22Rv1 (cell line): ENCODE results near the gene EOMES.
"Not testable (repeated sequence)": the region's sequence is repeated elsewhere in the genome, so short reads cannot be mapped to it uniquely, and the experiment has no call there.

Experiments
- H3K27ac ChIP-seq: fragments of 450-650 bp; 2 replicates; pipeline ENCODE4 v1.5.1; 2017
- ZFX ChIP-seq: fragments of 450-650 bp; IDR thresholded peaks from 2 replicates; pipeline ENCODE4 v1.6.1; 2017; ENCODE audit warnings: antibody characterized with exemption, borderline replicate concordance
- TF ChIP-seq, protein P1 (sequence below): fragments of 450-650 bp; IDR thresholded peaks from 2 replicates; pipeline ENCODE4 v1.5.1; 2017; ENCODE audit warnings: mild to moderate bottlenecking

The EOMES gene

DNA sequence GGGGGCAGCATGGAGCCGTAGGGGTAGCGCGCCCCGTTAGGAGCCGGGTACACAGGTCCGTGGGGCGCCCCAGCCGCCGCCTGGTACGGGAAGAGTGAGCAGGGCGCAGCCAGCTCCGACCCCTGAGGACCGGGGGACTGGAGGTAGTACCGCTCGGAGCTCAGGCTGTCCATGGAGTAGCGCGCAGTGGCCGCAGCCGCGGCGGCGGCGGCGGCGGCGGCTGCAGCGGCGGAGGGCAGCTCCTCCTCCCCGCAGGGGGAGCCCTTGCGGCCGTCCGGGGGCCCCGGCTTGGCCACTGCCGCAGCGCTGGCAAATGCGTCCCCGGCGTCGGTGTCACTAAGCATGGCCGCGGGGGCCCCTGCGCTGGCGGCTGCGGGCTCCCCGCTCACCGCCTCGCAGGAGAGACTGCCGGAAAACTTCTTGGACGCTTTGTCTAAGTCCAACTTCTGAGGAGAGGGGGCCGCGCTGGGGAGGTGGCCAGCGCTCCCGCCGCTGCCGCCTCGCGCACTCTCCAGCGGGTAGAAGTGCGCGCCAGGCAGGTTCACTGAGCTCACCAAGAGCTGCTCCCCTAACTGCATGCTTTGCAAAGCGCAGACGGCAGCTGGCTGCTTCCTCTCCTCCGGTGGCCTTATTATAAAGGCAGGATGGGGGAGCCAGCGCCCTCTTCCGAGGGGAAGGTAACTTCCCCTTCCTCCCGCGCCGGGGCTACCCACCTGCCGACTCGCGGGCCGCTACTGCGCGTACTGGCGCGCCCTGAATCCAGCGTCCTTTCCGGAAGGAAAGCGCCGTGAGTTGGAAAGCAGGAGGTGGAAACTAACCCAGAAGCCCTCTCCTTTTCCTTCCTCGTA lies at the start of gene EOMES:
TSS of gene EOMES (minus strand) at position 607 of the 848 bp plus-strand sequence. CDS start at position 578, 29 bp downstream.
- no peak for TF ChIP-seq ZFX
- TF ChIP-seq, protein P1, sequence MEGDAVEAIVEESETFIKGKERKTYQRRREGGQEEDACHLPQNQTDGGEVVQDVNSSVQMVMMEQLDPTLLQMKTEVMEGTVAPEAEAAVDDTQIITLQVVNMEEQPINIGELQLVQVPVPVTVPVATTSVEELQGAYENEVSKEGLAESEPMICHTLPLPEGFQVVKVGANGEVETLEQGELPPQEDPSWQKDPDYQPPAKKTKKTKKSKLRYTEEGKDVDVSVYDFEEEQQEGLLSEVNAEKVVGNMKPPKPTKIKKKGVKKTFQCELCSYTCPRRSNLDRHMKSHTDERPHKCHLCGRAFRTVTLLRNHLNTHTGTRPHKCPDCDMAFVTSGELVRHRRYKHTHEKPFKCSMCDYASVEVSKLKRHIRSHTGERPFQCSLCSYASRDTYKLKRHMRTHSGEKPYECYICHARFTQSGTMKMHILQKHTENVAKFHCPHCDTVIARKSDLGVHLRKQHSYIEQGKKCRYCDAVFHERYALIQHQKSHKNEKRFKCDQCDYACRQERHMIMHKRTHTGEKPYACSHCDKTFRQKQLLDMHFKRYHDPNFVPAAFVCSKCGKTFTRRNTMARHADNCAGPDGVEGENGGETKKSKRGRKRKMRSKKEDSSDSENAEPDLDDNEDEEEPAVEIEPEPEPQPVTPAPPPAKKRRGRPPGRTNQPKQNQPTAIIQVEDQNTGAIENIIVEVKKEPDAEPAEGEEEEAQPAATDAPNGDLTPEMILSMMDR = peak; percentile 74
- H3K27ac ChIP-seq = no peak within 1 kb of the TSS

DNA sequence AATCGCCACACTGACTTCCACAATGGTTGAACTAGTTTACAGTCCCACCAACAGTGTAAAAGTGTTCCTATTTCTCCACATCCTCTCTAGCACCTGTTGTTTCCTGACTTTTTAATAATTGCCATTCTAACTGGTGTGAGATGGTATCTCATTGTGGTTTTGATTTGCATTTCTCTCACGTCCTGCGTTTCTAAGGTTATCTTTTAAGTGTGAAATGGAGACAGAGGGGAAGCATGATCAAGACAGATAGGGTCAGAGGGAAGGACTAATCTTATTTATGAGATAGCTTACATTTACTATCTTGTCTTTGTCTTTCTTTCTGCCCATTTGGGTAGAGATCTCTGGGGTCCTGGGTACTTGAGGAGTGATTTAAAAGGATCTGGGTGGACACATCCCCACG lies 48.3 kb upstream of the EOMES start:
- not testable (repeated sequence) for H3K27ac ChIP-seq

DNA sequence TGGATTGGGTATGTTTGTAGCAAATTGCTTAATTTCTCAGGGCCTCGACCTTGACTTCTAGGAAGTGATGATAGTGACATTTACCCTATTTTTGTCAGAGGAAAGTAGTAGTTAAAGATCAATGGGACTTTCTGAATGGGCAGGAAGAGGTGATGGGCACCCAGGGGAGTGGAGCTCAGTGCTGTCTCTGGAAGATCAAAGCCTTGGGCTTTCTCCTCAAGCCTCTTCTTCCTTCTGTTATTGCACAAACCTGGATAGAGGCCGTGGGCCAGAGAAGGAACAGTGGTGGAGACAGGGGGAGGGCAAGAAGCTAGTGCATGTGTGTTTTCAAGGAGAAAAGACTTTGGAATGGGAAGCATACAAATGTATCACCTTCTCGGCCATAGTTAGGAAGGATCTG lies 44.9 kb upstream of the EOMES start:
- TF ChIP-seq, protein P1 = no peak
- no peak for TF ChIP-seq ZFX
- no peak overlapping the region for H3K27ac ChIP-seq

DNA sequence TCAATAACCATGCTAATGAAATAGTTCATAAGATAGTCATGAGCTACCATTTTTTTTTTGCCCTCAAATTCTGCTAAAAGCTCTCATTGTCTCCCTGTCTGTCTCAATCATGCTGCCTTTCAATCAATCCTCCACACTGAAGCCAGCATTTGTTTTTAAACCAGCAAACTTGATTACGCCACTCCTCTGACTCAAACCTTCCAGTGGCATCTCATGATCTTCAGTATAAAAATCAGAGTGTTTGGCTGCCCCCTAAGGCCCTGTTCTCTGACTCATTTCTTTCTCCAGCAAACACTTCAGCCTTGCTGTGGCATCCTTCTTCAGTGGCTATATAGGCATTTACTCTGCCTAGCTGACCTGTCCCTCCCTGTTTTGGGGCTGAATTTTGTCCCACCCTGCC lies 36.0 kb upstream of the EOMES start:
- no peak overlapping the region for H3K27ac ChIP-seq
- TF ChIP-seq, protein P1 = no peak
- TF ChIP-seq ZFX = no peak

DNA sequence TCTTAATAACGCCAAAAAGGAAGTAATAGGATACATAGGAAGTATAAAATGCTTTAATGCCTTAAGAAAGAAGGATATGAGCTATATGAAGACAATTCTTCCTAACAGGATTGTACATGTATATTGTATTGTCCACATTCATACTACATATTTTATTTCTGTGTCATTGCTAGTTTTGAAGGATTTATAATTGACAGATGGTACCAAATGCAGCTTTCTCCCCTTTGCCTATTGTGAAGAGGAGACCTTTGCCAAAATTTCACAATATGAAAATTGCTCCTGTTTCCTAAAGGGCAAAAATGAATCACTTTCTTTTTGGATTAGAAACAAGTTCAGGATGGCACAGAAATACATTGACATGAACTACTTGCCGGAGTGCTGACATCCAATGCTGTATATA lies 34.8 kb upstream of the EOMES start:
- no peak for TF ChIP-seq ZFX
- TF ChIP-seq, protein P1 = no peak
- H3K27ac ChIP-seq = no peak overlapping the region

DNA sequence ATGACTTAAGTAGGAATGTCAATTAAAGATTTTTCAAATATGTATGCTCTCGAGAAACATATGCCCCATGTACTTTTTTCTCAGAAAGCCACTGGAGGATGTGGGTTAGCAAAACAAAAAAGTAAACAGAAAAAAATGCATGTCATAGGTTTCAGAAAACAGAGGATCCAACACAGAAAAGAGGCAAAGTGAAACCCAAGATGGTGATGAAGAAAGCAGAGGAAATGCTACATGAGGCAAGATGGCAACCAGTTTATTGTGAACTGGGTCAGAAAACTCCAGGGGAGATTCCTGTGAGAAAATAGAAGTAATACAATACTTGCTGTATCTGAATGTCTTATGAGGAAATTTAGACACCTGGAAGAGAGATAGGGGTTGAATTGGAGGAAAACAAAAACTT lies 30.8 kb upstream of the EOMES start:
- H3K27ac ChIP-seq = no peak overlapping the region
- TF ChIP-seq, protein P1 = no peak
- TF ChIP-seq ZFX = no peak

DNA sequence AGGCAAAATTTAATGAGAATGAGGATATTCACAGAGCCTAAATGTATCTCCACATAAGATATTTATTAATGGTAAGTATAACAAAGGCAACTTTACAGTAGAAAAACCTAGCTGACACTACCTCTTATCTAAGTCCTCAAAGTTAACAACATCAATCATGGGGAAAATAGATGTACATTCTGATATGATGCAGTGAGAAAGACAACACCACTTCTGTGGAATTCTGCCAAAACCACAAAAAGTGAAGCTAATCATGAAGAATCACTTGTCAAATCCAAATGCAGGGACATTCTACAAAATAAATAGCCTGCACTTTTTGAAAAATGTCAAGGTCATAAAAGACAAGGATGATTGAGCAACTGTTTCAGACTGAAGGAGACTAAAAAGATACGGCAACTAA lies 27.5 kb upstream of the EOMES start:
- no peak overlapping the region for H3K27ac ChIP-seq
- TF ChIP-seq, protein P1 = no peak
- TF ChIP-seq ZFX = no peak

DNA sequence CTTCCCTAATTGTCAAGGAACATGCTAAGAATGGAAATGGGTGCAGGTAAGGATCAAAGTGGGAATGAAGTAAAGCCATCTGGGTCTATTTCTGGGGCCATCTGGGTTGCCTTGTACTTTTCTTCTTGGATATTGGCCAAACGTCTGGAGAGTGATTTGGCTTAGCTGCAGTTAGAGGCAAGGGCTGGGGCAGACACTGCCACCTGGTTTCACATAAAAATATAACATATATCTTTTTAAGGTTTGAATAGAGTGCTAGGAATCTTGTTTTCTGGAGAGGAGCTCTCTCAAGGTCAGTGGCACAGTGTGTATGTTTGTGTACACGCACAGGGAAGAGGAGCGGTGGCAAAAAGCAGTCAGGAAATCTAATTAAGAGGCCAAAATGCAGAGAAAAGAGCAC lies 24.7 kb upstream of the EOMES start:
- TF ChIP-seq, protein P1 = no peak
- TF ChIP-seq ZFX = no peak
- H3K27ac ChIP-seq = no peak overlapping the region
